HepG2 (cell line): Measurements from ENCODE around the gene FRMD4A. TPM values are rescaled to one million over a fixed set of nuclear protein-coding genes. Genes with fewer than 3 reads are reported as not detected.

Experiments
- ATAC-seq: fragments of 200-7000 bp; cut with Tn5 transposase; 3 replicates; pipeline ENCODE4 v1.9.1; 2020; ENCODE audit warnings: mild to moderate bottlenecking, moderate library complexity
- BruUV-seq: library from RNA; stranded (reverse); fragments of 400-500 nt; replicated peaks from 2 replicates; lab custom pipeline; 2021; lab: Mats Ljungman, UMichigan
- CTCF ChIA-PET: fragments of 300-600 bp; formaldehyde crosslinking; extraction: SDS; loops from one replicate; lab custom pipeline; 2021; ENCODE audit warnings: low total read pairs, inconsistent platforms, low intra/inter-chr PET ratio; lab: Yijun Ruan, JAX
- POLR2A ChIA-PET: fragments of 350-600 bp; sonication (Branson Sonifier 250); formaldehyde crosslinking; loops from one replicate; lab custom pipeline; 2020; ENCODE audit warnings: antibody characterized with exemption, inconsistent platforms; lab: Yijun Ruan, JAX
- DNase-seq: peaks from one replicate; pipeline ENCODE4 v3.0.0-alpha.2; 2015; ENCODE audit warnings: low spot score
- FAIRE-seq: peaks from 3 replicates; lab custom pipeline; 2011; peaks lifted over from hg19 to GRCh38; lab: Jason Lieb, UNC
- H2AFZ ChIP-seq: one replicate; pipeline ENCODE4 v1.6.1; 2011; ENCODE audit warnings: low read length, inconsistent platforms
- H3K27ac ChIP-seq: fragments of 300-600 bp; 3 replicates; pipeline ENCODE4 v1.8.0; 2011; ENCODE audit warnings: mixed run types, mild to moderate bottlenecking, mixed read lengths, low read length, inconsistent platforms; ENCODE audit not compliant: insufficient read depth; ENCODE audit errors: extremely low read length
- H3K27me3 ChIP-seq, 2 experiments: fragments of 200-600 bp in 1 of 2; 2 replicates in 1 of 2; 3 replicates in 1 of 2; pipeline versions ENCODE4 v1.6.0 to v1.8.0; 2011; ENCODE audit warnings: low read length in 2 of 2, mild to moderate bottlenecking in 2 of 2, moderate library complexity in 2 of 2, inconsistent platforms in 1 of 2; ENCODE audit not compliant: insufficient read depth in 2 of 2, control insufficient read depth in 1 of 2
- H3K36me3 ChIP-seq, 2 experiments: fragments of 200-600 bp in 1 of 2; replicated peaks in 1 of 2; 2 replicates in 1 of 2; 3 replicates in 1 of 2; pipeline versions ENCODE4 v1.5.1 to v1.8.0; 2011; ENCODE audit warnings: low read length in 2 of 2, inconsistent platforms in 1 of 2; ENCODE audit not compliant: insufficient read depth in 2 of 2, control insufficient read depth in 1 of 2
- H3K4me1 ChIP-seq: 2 replicates; pipeline ENCODE4 v1.5.1; 2012; ENCODE audit warnings: low read length, inconsistent platforms; ENCODE audit not compliant: insufficient read depth
- H3K4me2 ChIP-seq: 2 replicates; pipeline ENCODE4 v1.6.0; 2011; ENCODE audit warnings: low read depth, low read length, inconsistent platforms
- H3K4me3 ChIP-seq, 3 experiments: fragments of 200-600 bp in 1 of 3; sonication (generic), shearing (Covaris generic) in 1 of 3; replicated peaks in 1 of 3; 2 replicates each; pipeline ENCODE4 v1.5.1; 2011 to 2016; ENCODE audit warnings: low read length in 3 of 3, inconsistent platforms in 2 of 3, low read depth in 2 of 3, mild to moderate bottlenecking in 2 of 3, control low read depth in 1 of 3, mixed read lengths in 1 of 3; ENCODE audit not compliant: insufficient read depth in 1 of 3
- H3K79me2 ChIP-seq: one replicate; pipeline ENCODE4 v1.6.1; 2011; ENCODE audit warnings: low read length, inconsistent platforms; ENCODE audit not compliant: insufficient read depth
- H3K9ac ChIP-seq: 2 replicates; pipeline ENCODE4 v1.6.0; 2011; ENCODE audit warnings: mild to moderate bottlenecking, low read depth, low read length, inconsistent platforms; ENCODE audit not compliant: insufficient read depth
- H3K9me3 ChIP-seq: 2 replicates; pipeline ENCODE4 v1.5.1; 2012; ENCODE audit warnings: mild to moderate bottlenecking, low read length
- H4K20me1 ChIP-seq: 2 replicates; pipeline ENCODE4 v1.6.0; 2011; ENCODE audit warnings: inconsistent platforms, mild to moderate bottlenecking, low read length, moderate library complexity; ENCODE audit not compliant: insufficient read depth
- AGO2 ChIP-seq: fragments of 200-400 bp; formaldehyde crosslinking; optimal IDR thresholded peaks from 2 replicates; pipeline ENCODE3; 2017; ENCODE audit warnings: mild to moderate bottlenecking, low read depth, low read length, moderate library complexity
- AKAP8 ChIP-seq: sonication (generic); formaldehyde crosslinking; IDR thresholded peaks from 2 replicates; pipeline ENCODE4 v1.5.1; 2020; ENCODE audit warnings: mild to moderate bottlenecking, missing genetic modification reagents
- PAF1 ChIP-seq: IDR thresholded peaks from 2 replicates; pipeline ENCODE4 v1.6.1; 2016; ENCODE audit warnings: missing genetic modification reagents, missing compliant biosample characterization
- POGZ ChIP-seq: sonication (generic); formaldehyde crosslinking; IDR thresholded peaks from 2 replicates; pipeline ENCODE4 v1.4.0; 2020; ENCODE audit warnings: mild to moderate bottlenecking, missing genetic modification reagents
- ZBTB8A ChIP-seq: sonication (generic); formaldehyde crosslinking; IDR thresholded peaks from 2 replicates; pipeline ENCODE4 v1.4.0; 2020; ENCODE audit warnings: mild to moderate bottlenecking, low read depth, missing genetic modification reagents, borderline replicate concordance
- ZNF484 ChIP-seq: sonication (generic); formaldehyde crosslinking; IDR thresholded peaks from 2 replicates; pipeline ENCODE4 v1.5.1; 2020; ENCODE audit warnings: mild to moderate bottlenecking, low read depth, missing genetic modification reagents, borderline replicate concordance
- ZNF761 ChIP-seq: sonication (generic); formaldehyde crosslinking; conservative IDR thresholded peaks from 2 replicates; pipeline ENCODE4 v1.4.0; 2020; ENCODE audit warnings: mild to moderate bottlenecking, missing genetic modification reagents
- WGBS: methylation state at CpG from one replicate; pipeline ENCODE4 v1.1.6; 2017; ENCODE audit warnings: low lambda C conversion rate; 5-methylcytosine and 5-hydroxymethylcytosine counted together
- in situ Hi-C: cut with HindIII; loops from 2 replicates; pipeline ENCODE4 v1.10.0; 2017; ENCODE audit warnings: low pct_unique_long_range_greater_than_20kb; ENCODE audit not compliant: extremely low pct_ligation_motif_present
- intact Hi-C: fragments of 100-400 bp; cut with micrococcal nuclease; formaldehyde crosslinking; loops from one replicate; pipeline ENCODE4 v1.10.0; 2022; ENCODE audit not compliant: unreplicated experiment
- polyA plus RNA-seq, 8 experiments: library from polyadenylated mRNA; depleted of rRNA in 3 of 8; stranded (reverse) in 7 of 8; unstranded in 1 of 8; fragments of >200 nt; fragmentation: Illumina TruSeq in 4 of 8; extraction: Trizol in 4 of 8; gene quantifications; 2 replicates each; pipeline versions ENCODE4 v1.2.1 to v1.2.3, GENCODE V29; 2011 to 2016; ENCODE audit warnings: low read depth in 4 of 8, missing spikeins in 1 of 8, mixed read lengths in 1 of 8; ENCODE audit not compliant: insufficient read depth in 1 of 8
- total RNA-seq, 5 experiments: library from RNA; depleted of rRNA; stranded (reverse); fragments of >200 nt; fragmentation: Illumina TruSeq; extraction: Trizol; gene quantifications; 2 replicates each; pipeline ENCODE4 v1.2.3, GENCODE V29; 2016; ENCODE audit warnings: low read depth in 1 of 5
- TF ChIP-seq, protein P1 (sequence below): sonication (generic); formaldehyde crosslinking; IDR thresholded peaks from 2 replicates; pipeline ENCODE4 v1.9.0; 2021; ENCODE audit warnings: mild to moderate bottlenecking, missing genetic modification reagents
- TF ChIP-seq, protein P2 (sequence below): sonication (generic); formaldehyde crosslinking; IDR thresholded peaks from 2 replicates; pipeline ENCODE4 v1.5.0; 2020; ENCODE audit warnings: mild to moderate bottlenecking, missing genetic modification reagents
- TF ChIP-seq, protein P3 (sequence below): IDR thresholded peaks from 2 replicates; pipeline ENCODE4 v1.6.1; 2016; ENCODE audit warnings: mild to moderate bottlenecking, missing biosample characterization, missing genetic modification reagents
- TF ChIP-seq, protein P4 (sequence below): sonication (generic); formaldehyde crosslinking; IDR thresholded peaks from 2 replicates; pipeline ENCODE4 v1.4.0; 2020; ENCODE audit warnings: missing genetic modification reagents
- TF ChIP-seq, protein P5 (sequence below): sonication (generic); formaldehyde crosslinking; IDR thresholded peaks from 2 replicates; pipeline ENCODE4 v1.5.0; 2020; ENCODE audit warnings: mild to moderate bottlenecking, low read depth, missing genetic modification reagents, borderline replicate concordance

FRMD4A gene
- total and polyA plus RNA-seq, 2 of the 13 experiments (the other 11 are each of a cell fraction or from before 2014, with no cell fraction given): 0.09 to 0.26 TPM

DNA sequence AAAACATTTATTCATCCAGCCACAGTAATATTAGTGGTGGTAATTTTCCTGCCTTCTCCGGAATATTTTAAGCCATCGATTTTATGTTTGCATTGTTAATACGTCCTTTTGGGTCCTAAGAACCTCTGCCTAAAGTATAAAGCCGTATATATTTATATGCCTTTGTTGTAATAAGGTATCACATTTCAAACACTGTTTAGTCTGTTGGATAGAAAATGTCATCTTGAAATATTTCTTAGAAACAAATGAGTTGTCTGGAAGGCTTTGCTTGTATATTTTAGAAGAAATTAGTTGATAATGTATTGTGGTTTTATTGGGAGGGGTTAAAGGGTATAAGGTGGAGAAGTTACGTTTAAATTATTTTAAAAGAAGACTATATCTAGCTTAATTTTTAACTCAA, 732.8 kb downstream of the FRMD4A start (continued):
- TF ChIP-seq, protein P1, sequence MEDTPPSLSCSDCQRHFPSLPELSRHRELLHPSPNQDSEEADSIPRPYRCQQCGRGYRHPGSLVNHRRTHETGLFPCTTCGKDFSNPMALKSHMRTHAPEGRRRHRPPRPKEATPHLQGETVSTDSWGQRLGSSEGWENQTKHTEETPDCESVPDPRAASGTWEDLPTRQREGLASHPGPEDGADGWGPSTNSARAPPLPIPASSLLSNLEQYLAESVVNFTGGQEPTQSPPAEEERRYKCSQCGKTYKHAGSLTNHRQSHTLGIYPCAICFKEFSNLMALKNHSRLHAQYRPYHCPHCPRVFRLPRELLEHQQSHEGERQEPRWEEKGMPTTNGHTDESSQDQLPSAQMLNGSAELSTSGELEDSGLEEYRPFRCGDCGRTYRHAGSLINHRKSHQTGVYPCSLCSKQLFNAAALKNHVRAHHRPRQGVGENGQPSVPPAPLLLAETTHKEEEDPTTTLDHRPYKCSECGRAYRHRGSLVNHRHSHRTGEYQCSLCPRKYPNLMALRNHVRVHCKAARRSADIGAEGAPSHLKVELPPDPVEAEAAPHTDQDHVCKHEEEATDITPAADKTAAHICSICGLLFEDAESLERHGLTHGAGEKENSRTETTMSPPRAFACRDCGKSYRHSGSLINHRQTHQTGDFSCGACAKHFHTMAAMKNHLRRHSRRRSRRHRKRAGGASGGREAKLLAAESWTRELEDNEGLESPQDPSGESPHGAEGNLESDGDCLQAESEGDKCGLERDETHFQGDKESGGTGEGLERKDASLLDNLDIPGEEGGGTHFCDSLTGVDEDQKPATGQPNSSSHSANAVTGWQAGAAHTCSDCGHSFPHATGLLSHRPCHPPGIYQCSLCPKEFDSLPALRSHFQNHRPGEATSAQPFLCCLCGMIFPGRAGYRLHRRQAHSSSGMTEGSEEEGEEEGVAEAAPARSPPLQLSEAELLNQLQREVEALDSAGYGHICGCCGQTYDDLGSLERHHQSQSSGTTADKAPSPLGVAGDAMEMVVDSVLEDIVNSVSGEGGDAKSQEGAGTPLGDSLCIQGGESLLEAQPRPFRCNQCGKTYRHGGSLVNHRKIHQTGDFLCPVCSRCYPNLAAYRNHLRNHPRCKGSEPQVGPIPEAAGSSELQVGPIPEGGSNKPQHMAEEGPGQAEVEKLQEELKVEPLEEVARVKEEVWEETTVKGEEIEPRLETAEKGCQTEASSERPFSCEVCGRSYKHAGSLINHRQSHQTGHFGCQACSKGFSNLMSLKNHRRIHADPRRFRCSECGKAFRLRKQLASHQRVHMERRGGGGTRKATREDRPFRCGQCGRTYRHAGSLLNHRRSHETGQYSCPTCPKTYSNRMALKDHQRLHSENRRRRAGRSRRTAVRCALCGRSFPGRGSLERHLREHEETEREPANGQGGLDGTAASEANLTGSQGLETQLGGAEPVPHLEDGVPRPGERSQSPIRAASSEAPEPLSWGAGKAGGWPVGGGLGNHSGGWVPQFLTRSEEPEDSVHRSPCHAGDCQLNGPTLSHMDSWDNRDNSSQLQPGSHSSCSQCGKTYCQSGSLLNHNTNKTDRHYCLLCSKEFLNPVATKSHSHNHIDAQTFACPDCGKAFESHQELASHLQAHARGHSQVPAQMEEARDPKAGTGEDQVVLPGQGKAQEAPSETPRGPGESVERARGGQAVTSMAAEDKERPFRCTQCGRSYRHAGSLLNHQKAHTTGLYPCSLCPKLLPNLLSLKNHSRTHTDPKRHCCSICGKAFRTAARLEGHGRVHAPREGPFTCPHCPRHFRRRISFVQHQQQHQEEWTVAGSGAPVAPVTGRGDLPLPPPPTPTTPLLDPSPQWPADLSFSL (CRISPR knock-in tag): no peak
- TF ChIP-seq, protein P2, sequence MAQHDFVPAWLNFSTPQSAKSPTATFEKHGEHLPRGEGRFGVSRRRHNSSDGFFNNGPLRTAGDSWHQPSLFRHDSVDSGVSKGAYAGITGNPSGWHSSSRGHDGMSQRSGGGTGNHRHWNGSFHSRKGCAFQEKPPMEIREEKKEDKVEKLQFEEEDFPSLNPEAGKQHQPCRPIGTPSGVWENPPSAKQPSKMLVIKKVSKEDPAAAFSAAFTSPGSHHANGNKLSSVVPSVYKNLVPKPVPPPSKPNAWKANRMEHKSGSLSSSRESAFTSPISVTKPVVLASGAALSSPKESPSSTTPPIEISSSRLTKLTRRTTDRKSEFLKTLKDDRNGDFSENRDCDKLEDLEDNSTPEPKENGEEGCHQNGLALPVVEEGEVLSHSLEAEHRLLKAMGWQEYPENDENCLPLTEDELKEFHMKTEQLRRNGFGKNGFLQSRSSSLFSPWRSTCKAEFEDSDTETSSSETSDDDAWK (CRISPR knock-in tag): no peak
- TF ChIP-seq, protein P3, sequence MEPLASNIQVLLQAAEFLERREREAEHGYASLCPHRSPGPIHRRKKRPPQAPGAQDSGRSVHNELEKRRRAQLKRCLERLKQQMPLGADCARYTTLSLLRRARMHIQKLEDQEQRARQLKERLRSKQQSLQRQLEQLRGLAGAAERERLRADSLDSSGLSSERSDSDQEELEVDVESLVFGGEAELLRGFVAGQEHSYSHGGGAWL: no peak

DNA sequence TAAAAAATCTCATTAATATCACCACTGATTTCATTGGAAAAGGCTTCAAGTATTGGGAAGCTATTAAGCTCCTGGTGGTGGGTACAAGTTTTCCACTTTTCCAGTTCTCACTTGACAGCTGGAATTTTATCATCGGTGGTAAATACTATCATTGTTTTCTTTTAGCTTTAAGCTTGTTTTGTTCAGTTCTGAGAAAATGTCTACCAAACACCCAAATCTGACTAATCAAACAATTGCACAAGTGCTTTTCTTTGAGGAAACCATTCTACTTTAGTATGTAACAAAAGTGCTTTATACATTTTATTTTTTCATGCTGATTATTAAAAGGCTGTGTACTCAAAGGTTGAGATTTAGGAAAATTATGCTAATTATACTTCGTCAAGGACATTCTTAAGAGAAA, 736.1 kb downstream of the FRMD4A start:
- intact Hi-C loops (no loop called here), in situ Hi-C loops (no loop called here)
- peaks cover 0 to 16% of the 10 kb centered on the region in 2 experiments; a peak in 4 of 5 replicates for H3K36me3 ChIP-seq
- no peaks in the 10 kb centered on the region for H3K4me1 ChIP-seq
- no peak overlapping the region for H3K27ac ChIP-seq
- DNase-seq (no peak), FAIRE-seq (peak; percentile 8), ATAC-seq (no peak)
- H4K20me1 ChIP-seq: no peaks in the 10 kb centered on the region
- H3K4me3 ChIP-seq: no peak overlapping the region
- no peaks in the 10 kb centered on the region for H3K9me3 ChIP-seq
- CTCF ChIA-PET: no interaction called here
- POLR2A ChIA-PET: no interaction called here
- BruUV-seq: no TSS peak
- no peaks in the 10 kb centered on the region for H3K79me2 ChIP-seq
- no peak overlapping the region for H3K4me2 ChIP-seq
- no peak overlapping the region for H2AFZ ChIP-seq
- H3K9ac ChIP-seq: no peak overlapping the region
- 97% methylated on average over 2 of the region's 2 CpGs for WGBS
- no peaks in the 10 kb centered on the region for H3K27me3 ChIP-seq
- no peak for TF ChIP-seq ZNF761 (CRISPR knock-in tag)
- TF ChIP-seq AKAP8: no peak
- TF ChIP-seq AGO2: no peak
- TF ChIP-seq ZNF484 (CRISPR knock-in tag): no peak
- TF ChIP-seq, protein P4, sequence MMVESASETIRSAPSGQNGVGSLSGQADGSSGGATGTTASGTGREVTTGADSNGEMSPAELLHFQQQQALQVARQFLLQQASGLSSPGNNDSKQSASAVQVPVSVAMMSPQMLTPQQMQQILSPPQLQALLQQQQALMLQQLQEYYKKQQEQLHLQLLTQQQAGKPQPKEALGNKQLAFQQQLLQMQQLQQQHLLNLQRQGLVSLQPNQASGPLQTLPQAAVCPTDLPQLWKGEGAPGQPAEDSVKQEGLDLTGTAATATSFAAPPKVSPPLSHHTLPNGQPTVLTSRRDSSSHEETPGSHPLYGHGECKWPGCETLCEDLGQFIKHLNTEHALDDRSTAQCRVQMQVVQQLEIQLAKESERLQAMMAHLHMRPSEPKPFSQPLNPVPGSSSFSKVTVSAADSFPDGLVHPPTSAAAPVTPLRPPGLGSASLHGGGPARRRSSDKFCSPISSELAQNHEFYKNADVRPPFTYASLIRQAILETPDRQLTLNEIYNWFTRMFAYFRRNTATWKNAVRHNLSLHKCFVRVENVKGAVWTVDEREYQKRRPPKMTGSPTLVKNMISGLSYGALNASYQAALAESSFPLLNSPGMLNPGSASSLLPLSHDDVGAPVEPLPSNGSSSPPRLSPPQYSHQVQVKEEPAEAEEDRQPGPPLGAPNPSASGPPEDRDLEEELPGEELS (CRISPR knock-in tag): no peak
- no peak for TF ChIP-seq POGZ (CRISPR knock-in tag)
- TF ChIP-seq ZBTB8A (CRISPR knock-in tag): no peak
- TF ChIP-seq, protein P5, sequence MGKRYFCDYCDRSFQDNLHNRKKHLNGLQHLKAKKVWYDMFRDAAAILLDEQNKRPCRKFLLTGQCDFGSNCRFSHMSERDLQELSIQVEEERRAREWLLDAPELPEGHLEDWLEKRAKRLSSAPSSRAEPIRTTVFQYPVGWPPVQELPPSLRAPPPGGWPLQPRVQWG: no peak
- no peak for TF ChIP-seq PAF1 (CRISPR knock-in tag)
